GM18873 (cell line): ENCODE data around the gene ZNF385C.
"Not testable (repeated sequence)": the region's sequence is repeated elsewhere in the genome, so short reads cannot be mapped to it uniquely, and the experiment has no call there.

Experiments
- ATAC-seq: cut with Tn5 transposase; IDR thresholded peaks from one replicate; pipeline ENCODE4 v1.9.1; 2021; ENCODE audit warnings: mild to moderate bottlenecking, moderate library complexity, moderate number of reproducible peaks; ENCODE audit not compliant: unreplicated experiment, low FRiP score

Gene ZNF385C

DNA sequence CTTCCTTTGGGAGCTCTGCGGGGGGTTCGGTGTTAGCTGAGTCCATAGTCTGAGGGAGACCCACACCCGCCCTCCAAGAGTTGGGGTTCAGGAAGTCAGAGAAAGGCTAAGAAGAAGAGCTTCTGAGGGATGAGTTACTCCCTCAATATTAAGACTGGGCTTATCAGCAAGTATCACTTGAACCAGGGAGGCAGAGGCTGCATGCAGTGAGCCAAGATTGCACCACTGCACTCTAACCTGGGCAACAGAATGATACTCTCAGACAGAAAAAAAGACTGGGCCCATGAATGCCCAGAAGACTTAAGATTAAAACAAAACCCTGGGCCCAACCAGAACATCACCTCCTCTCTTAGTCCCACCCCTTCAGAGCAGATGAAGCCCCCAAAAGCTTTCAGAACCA, 72.3 kb downstream of the ZNF385C start:
- ATAC-seq, result no peak

DNA sequence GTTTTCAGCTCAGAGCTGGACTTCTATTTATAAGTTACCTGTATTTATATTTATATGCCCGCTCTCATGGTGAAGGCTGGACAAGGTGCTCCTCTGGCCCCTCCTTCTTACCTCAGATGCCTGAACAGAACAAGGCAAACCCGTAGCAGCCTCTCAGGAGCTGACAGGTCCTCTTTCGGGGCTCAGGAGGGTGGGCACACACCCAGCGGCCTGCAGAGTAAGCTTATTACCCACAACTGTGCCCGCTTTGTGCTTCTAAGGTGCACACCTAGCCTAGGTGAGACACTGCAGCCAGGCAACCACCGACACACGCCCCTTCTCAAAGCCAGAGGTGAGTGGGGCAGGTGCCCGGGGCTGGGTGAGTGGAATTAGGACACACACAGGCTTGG, 73.1 kb downstream of the ZNF385C start:
- no peak for ATAC-seq

DNA sequence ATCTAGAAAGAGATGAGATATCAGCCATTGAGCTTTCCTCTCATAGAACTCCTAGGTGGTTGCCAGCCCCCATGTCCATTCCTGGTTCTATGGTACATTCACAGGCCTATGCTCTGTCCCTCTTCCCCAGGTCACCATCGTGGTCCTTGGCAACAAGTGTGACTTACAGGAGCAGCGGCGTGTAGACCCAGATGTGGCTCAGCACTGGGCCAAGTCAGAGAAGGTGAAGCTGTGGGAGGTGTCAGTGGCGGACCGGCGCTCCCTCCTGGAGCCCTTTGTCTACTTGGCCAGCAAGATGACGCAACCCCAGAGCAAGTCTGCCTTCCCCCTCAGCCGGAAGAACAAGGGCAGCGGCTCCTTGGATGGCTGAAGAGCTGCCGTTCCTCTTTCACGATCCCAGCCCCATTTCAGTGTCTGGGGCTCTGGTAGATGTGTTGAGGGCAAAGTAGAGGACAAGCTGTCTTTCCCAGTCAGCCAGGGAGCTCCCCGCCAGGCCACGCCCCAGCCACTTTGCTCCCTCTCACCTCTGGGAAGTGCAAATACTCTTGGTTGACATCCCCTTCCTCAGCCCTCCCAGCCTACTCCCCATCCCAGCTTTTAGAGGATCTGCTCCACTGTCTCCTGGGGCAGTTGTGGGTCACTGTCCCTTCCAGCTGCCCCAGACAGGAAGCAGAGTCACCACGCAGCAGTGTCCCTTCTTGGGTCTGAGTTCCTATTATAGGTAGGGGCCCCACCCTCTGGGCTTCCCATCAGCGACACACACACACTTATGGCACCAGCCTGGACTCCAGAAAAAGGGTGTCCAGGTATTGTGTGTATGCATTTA, 74.5 kb downstream of the ZNF385C start:
- no peak for ATAC-seq

DNA sequence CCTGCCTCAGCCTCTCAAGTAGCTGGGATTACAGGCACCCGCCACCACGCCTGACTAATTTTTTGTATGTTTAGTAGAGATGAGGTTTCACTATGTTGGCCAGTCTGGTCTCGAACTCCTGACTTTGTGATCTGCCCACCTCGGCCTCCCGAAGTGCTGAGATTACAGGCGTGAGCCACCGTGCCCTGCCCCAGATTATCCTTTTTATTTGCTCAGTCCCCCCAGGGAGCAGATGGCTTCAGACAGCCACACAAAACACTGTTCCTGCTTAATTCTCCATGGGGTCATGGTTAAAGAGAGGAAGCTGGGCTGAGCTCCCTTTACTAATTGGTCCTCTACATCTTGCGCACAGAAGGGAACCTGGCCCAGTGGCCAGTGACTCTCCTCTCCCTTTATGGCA, 77.4 kb downstream of the ZNF385C start:
- ATAC-seq, result not testable (repeated sequence)

DNA sequence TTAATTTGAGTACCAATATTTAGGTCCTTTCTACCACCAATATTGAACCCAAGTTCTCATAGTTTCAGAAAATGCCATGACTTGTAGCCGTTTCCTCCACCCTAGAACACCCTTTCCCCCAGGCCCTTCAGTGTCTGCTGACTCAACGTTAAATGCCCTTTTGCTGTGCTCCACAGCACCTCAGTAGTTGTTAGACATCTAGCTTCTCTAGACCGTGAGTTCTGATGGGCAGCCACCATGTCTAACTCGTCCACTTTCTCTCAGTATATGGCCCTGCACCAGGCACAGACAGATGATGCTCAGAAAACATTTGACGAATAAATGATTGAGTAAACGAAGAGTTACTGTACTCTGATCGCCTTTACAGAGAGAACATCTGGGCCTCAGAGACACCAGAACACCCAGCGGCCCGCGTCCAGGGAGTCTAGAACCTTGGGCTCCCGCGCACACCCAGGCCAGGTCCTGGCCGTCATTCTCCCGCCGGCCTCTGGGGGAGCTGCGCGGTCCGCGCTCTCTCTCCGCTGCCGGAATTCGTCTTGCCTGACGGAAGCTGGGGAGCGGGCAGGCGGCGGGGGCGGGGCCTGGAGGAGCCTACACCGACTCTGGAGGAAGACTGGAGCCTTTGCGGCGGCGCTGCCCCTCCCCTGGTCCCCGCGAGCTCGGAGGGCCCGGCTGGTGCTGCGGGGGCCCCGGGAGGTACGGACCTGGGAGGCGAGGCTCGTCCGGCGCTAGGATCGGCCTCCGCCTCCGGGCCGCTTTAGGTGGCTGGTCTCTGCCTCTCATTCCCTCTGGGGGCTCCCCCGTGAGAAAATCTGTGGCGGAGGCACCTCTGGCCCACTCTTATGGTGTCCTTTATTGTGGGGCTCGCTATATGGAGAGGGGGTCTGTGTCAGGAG, 78.5 kb downstream of the ZNF385C start, which contains the start of gene NKIRAS2:
TSS of gene NKIRAS2 (plus strand) at position 582 of the 896 bp plus-strand sequence. CDS start 1,488 bp downstream, outside the sequence.
- no peak for ATAC-seq

DNA sequence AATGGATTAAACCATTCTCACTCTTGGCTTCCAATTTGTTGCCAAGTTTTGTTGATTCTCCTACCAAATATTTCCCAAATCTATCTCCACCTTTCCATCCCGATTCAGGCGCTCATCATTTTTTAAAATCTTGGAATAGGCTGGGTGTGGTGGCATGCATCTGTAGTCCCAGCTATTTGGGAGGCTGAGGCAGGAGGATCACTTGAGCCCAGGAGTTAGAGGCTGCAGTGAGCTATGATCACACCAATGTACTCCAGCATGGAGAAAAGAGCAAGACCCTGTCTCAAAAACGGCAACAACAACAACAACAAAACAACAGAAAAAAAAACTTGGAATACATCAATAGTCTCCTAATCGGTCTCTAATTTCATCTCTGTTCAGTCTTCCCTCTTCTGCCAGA, 79.3 kb downstream of the ZNF385C start:
- ATAC-seq, result no peak

DNA sequence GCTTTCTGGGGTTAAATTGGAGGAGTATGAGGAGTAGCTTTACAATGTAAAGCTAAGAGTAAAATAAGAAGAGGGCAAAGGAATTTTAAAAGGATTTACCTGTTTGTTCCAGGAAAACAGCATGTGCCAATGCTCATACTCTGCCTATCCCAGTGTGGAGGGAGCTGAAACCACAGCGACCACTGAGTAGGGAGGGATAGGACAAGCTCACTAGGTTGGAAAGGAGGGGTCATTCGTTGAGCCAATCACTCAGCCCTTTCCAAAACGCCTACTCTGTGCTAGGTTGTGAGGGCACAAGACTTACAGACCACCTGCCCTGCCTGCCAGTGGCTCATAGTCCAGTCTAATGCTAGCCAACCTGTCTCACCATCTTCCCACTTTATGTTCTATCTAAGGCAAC, 79.9 kb downstream of the ZNF385C start:
- ATAC-seq, result no peak

DNA sequence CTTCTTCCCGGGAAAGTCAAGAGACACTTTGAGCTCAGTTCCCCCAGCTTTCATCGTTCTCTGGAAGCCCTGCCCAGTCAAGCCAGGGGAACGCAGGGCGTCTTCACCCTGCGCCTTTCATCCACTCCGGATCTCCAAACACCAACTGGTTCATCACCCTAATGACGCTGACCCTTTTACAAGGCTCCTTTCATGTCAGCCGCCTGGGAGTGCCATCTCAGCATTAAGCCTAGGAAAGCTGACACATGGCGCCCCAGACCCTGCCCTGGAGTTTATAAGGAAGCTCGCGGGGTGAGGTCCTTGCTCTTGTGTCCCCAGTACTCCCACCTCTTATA, 80.4 kb downstream of the ZNF385C start:
- ATAC-seq, result no peak

DNA sequence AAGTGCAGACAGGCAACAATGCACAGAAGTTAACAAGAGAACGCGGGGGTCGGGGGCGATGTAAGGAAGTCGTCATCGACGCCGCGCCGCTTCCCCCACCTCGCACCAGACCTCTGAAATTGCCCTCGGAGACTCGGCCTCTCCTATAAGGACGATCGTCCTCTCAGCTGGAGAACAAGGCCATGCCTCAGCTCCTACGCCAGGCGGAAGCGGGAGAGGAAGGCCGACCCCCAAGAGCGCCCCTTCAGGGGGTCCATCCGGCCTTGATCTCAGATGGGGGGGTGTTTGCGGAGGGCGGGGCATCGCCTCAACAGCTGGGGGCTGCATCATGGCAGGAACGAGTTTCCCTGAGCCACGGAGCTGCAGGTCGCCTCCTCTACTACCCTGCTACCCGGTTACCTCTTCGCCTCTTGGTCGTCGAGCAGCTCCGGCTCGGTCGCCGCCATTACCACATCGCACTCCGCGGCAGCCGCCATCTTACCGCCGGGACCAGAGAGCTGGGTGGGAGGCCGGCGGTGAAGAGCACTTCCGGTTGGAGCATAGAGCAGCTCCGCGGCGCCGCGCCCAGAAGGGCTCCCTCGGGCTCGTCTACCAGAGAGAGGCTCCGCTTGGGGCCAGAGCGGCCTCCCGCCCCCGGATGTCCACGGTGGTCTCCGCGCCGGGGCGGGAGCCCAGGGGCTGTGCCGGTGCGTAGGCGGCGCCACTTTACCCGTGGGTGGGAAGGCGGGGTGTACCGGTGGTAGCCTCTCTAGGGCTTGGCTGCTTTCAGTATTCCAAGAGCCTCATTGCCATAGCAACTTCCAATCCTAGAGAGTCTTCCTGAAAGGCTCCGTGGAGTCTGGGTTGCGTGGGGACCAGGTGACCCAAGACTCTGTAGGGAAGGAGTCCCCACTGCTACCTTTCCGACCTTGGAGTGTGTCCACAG, 81.1 kb downstream of the ZNF385C start, which contains the start of gene DNAJC7:
TSS of gene DNAJC7 (minus strand) at position 499 of the 925 bp plus-strand sequence. CDS start at position 476, 23 bp downstream.
- peak; percentile 67 for ATAC-seq

DNA sequence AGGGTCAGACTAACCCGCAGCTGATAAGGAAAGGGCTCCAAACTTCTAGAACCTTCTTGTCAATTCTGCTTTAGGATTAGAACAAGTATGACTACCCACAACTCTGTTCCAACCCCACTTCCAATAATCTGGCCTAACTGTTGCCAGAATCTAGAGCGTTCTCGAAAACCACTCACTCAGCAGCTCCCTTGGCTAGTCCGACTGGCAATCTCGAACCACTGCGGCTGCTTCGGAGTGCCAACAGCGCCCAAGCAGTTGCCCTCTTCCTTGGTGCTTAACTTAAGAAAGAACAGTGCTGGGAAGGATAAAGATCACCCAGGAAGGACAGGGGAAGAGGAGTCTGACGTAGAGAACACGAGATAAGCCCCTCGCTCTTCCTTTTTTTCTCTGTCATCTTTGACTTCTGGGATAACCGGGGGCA, 81.9 kb downstream of the ZNF385C start:
- no peak for ATAC-seq

DNA sequence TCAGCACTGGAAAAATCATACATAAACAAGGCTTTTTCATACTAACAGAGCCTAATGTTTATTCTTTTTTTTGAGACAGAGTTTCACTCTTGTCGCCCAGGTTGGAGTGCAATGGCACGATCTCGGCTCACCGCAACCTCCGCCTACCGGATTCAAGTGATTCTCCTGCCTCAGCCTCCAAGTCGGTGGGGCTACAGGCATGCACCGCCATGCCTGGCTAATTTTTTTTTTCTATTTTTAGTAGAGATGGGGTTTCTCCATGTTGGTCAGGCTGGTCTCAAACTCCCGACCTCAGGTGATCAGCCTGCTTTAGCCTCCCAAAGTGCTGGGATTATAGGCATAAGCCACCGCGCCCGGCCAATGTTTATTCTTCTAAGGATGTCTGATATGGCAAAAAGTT, 84.5 kb downstream of the ZNF385C start:
- not testable (repeated sequence) for ATAC-seq

DNA sequence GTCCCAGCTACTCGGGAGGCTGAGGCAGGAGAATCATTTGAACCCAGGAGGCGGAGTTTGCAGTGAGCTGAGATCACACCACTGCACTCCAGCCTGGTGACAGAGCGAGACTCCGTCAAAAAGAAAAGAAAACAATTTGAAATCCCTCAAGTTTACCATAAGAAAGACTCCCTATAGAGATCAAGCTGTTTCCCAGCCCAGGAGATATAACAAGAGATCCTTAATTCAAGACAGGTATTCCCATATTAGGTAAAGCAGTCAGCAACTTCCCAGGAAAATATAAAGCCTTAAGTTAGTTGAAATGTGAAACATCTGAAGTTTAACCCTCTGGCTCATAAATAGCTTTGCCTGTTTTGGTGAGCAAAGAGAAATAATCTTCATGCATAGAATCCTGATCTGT, 85.9 kb downstream of the ZNF385C start:
- not testable (repeated sequence) for ATAC-seq

DNA sequence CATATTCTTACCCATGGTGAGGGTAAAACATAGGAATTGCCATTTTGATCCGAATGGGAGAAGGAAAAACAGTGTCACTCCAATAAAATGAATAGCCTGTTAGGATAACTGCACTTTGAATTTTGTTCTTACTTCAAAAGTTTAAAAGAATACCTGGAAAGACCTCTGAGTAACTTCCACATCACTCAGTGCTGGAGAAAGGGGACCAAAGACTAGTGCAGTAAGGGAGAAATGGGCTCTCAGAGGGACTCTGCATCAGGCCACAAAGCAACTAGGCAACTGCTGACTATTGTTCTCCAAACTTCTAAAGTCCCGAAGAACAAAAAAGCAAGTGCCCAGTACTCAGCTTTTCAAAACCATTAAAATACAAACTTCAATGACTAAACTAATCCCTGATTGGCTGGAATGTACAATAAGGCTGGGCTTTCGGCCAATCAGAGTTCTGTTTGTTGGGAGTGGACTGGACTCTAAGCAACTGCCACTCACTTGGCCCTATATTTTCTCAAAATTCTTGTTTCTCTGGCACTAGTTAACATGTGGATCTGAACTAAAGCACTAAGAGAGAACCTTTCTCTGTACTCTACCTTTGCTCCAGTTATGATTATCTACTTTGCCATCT, 87.3 kb downstream of the ZNF385C start:
- no peak for ATAC-seq

DNA sequence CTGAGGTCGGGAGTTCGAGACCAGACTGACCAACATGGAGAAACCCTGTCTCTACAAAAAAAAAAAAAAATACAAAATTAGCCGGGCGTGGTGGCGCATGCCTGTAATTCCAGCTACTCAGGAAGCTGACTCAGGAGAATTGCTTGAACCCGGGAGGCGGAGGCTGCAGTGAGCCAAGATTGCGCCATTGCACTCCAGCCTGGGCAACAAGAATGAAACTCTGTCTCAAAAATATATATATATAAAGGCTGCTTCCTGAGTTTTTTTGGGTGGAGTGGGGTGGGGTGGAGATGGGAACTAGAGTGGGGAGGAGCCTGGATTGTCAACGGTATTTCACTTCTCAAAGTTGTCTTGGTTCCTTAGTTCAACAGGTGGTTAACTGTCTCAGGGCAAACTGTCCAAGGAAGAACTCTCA, 88.0 kb downstream of the ZNF385C start:
- not testable (repeated sequence) for ATAC-seq

DNA sequence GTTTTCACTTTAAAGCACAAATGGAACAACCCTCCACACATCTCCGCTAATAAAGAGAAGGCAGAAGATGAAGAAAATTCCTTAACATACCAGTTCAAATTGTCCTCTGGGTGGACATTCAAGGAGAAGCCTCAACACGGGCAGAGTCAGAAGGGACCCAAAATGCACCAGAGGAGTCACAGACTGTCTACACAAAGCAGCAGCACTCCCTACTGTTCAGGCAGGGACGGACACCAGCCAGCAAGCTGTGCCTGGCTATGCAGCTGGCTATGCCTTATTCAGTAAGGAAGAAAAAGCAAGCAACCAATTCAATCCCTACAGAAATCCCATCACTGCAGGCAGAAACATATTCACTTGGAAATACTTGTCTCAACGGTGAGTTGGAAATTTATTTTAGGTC, 89.1 kb downstream of the ZNF385C start:
- ATAC-seq, result no peak

DNA sequence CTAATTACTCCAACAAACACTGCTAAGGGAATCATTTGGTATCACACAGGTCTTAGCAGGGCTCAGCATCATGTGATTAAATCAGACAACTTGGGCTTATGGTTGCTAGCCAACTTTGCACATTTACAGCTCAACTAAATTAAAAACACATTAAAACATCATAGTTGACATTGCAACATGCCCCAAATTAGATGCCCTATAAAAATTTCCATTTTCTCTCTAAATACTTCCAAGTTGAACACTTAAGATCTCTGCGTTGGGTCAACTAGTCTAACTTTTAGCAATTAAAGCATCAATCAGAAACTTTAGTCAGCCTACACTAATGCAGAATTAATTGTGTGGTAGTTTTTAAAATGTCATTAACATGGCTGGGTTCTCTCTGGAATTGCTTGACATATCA, 93.1 kb downstream of the ZNF385C start:
- ATAC-seq, result no peak

DNA sequence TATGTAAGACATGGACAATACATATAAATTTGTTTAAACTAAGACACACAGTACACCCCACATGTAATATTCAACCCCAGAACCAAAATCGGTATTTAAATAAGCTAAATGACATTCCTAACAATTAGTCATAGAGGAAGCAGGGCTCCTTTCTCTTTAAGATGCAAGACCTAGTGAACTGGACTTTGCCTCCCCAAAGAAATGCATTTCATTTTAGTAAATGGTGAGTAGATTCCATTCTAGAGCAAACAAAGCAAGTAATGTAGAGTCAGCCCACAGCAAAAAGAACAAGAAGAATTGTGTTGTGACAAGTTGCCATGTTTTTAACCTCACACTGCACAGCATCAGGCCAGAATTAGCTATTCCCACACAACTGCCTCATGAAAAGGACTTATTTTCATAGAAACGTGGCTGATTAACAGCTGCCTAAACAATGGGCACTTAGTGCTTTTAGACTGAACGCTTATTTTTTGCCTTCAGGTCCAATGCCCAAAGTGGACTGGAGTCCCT, 95.4 kb downstream of the ZNF385C start:
- ATAC-seq, result no peak

DNA sequence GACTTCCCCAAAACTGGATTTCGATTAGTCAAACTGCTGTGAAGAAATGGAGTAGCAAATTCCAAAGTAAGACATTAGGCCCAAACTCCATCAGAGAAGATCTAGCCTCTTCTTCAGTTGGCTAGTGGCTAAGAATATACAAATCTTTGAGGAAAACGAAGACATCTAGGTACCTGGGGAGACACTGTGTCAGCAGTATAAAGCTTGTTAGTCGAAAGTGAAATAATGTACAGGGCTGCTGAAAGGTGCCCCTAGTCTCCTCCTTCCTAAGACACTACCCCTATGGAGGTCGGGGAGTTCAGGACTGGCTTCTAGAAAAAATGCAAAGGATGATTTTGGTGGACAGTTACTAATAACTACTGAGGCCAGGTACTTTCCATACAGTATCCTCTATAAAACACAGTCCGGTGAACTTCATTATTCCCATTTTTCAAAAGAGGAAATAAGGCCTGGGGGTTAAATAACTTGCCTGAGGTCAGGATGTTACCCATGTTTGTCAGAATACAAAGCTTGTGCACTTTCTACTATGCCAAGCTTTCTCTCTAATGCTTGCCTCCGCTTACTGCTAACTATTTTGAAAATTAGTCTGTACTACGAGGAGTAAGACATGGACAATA, 96.0 kb downstream of the ZNF385C start:
- ATAC-seq, result no peak

DNA sequence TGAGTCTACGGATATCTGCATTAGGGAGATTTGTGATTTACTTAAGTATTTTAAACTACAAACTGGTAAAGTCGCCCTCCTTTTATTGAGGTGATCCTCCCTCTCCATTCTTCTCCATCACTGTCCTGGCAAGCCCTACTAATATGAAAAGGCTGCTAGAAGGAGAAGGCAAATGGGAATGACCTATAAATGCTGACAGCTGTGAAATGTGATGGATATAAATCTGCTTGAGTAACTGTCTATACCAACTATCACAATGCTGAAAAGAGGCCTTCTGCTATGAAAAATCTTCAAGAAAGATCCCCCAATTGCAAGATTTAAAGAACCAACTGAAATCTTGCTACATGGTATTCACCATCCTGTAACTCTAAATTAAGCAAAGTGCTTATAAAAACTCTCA, 96.5 kb downstream of the ZNF385C start:
- ATAC-seq, result no peak
